Brain pericyte (primary cell): ENCODE results near the gene SORCS2.

Source experiments
- DNase-seq: peaks from one replicate; pipeline ENCODE4 v3.0.0-alpha.2; 2012; ENCODE audit warnings: low read depth, low spot score

The SORCS2 gene

GRCh38 chr4:7470522-7471128, 278.3 kb downstream of the SORCS2 start:
- no peak for DNase-seq

- DNase-seq: no peak
These were observed 280.2 kb downstream of the SORCS2 start for GRCh38 chr4:7472442-7473013.

GRCh38 chr4:7473081-7473480, 280.7 kb downstream of the SORCS2 start:
- no peak for DNase-seq

GRCh38 chr4:7474320-7474719, 282.0 kb downstream of the SORCS2 start:
- DNase-seq: no peak

- no peak for DNase-seq
These were observed 282.9 kb downstream of the SORCS2 start for GRCh38 chr4:7475207-7475606.

- DNase-seq: no peak
These were observed 284.5 kb downstream of the SORCS2 start for GRCh38 chr4:7476820-7477219.

GRCh38 chr4:7477695-7478094, 285.4 kb downstream of the SORCS2 start:
- no peak for DNase-seq

- DNase-seq: no peak
These were observed 286.3 kb downstream of the SORCS2 start for GRCh38 chr4:7478665-7479064.

GRCh38 chr4:7480423-7480822, 288.1 kb downstream of the SORCS2 start:
- no peak for DNase-seq

GRCh38 chr4:7481227-7481626, 288.9 kb downstream of the SORCS2 start:
- no peak for DNase-seq

- DNase-seq: no peak
These were observed 292.8 kb downstream of the SORCS2 start for GRCh38 chr4:7485096-7485495.

GRCh38 chr4:7486101-7486500, 293.8 kb downstream of the SORCS2 start:
- no peak for DNase-seq

GRCh38 chr4:7487502-7487901, 295.2 kb downstream of the SORCS2 start:
- no peak for DNase-seq

- no peak for DNase-seq
These were observed 295.8 kb downstream of the SORCS2 start for GRCh38 chr4:7487998-7488671.

- no peak for DNase-seq
These were observed 299.6 kb downstream of the SORCS2 start for GRCh38 chr4:7491915-7492314.

GRCh38 chr4:7498446-7499200, 306.3 kb downstream of the SORCS2 start:
- DNase-seq: no peak

- DNase-seq: no peak
These were observed 307.3 kb downstream of the SORCS2 start for GRCh38 chr4:7499661-7500060.

- no peak for DNase-seq
These were observed 308.1 kb downstream of the SORCS2 start for GRCh38 chr4:7500404-7500803.

GRCh38 chr4:7501314-7501713, 309.0 kb downstream of the SORCS2 start:
- no peak for DNase-seq

- DNase-seq: no peak
These were observed 309.5 kb downstream of the SORCS2 start for GRCh38 chr4:7501873-7502272.

- DNase-seq: no peak
These were observed 311.4 kb downstream of the SORCS2 start for GRCh38 chr4:7503559-7504249.
